Activated CD4-positive, alpha-beta T cell treated with anti-CD3 and anti-CD28 coated beads for 4 hours (primary cell): ENCODE results near the gene TSPY9.
"Not testable (repeated sequence)": the region's sequence is repeated elsewhere in the genome, so short reads cannot be mapped to it uniquely, and the experiment has no call there.

ENCODE experiments used
- DNase-seq, 2 donors: peaks; one replicate each; pipeline ENCODE4 v3.0.0-alpha.2; 2020

Gene TSPY9, protein sequence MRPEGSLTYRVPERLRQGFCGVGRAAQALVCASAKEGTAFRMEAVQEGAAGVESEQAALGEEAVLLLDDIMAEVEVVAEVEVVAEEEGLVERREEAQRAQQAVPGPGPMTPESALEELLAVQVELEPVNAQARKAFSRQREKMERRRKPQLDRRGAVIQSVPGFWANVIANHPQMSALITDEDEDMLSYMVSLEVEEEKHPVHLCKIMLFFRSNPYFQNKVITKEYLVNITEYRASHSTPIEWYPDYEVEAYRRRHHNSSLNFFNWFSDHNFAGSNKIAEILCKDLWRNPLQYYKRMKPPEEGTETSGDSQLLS

DNA sequence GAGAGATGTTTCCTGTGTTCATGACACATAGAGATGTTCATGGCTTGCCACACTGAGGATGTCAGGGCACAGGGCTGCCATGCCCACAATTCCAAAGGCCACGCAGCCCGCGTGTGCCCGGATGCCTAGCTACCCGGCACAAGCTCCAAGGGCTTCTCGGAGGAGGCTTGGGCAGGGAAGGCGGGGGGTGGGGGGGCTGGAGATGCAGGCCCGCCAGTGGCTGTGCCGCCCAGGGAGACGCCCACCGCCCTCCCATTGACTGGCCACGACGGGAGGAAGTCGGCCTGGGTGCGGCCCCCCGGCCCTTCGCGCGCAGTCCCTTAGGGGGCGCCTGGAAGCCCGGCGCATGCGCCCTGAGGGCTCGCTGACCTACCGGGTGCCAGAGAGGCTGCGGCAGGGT lies at the start of gene TSPY9:
TSS of gene TSPY9 (plus strand) at position 301 of the 400 bp plus-strand sequence. CDS start at position 347, 46 bp downstream.
- DNase-seq, result not testable (repeated sequence)

GRCh38 chrY:9466655-9467054 lies 20.4 kb upstream of the TSPY9 start, which contains the start of gene TSPY1:
TSS of gene TSPY1 (plus strand) at chrY:9466955. CDS start at chrY:9467001, 46 bp downstream.
- not testable (repeated sequence) for DNase-seq

DNA sequence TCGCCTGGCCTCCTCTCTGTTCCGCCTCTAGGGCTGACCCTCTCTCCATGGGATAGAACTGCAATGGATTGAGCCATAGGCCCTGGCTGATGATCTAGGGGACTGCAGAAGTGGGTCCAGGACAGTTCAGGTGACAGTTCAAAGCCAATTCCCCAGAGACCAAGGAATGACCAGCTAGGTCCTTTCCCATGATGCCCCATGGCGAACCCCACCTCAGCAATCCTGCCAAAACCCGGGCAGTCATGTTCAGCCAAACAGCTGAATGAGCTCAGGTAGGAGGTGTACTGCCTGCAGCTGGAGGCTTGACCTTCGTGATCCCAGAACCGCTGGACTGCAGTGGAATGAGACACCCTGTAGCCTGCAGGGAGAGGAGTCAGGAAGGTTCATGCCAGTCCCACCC lies 17.3 kb downstream of the TSPY9 start:
- DNase-seq, result not testable (repeated sequence)

DNA sequence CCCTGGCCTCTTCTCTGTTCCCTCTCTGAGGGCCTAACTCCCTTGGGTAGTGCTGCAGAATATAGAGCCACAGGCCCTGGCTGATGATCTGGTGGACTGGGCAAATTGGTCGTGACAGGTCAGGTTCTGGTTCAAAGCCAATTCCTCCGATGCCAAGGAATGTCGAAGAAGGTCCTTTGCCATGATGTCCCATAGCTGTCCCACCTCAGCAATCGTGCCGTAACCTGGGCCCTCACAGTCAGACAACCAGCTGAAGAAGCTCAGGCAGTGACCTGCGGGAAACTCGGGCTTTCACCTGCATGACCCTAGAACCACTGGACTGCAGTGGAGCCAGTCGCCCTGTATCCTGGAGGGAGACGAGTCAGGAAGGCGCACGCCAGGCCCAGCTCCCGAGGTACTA lies 29.2 kb downstream of the TSPY9 start:
- DNase-seq, result not testable (repeated sequence)

- not testable (repeated sequence) for DNase-seq
Measured at GRCh38 chrY:9527580-9527979, 40.5 kb downstream of the TSPY9 start, which contains the start of gene TSPY10. TSS of gene TSPY10 (plus strand) at chrY:9527880. CDS start at chrY:9527926, 46 bp downstream.
